Ishikawa (cell line): Measurements from ENCODE around the gene COMP.

ENCODE experiments used
- CEBPB ChIP-seq: IDR thresholded peaks from 2 replicates; pipeline ENCODE4 v1.6.1; 2012
- CREB1 ChIP-seq: IDR thresholded peaks from 2 replicates; pipeline ENCODE4 v1.6.1; 2012; ENCODE audit warnings: low read depth
- EGR1 ChIP-seq: IDR thresholded peaks from 2 replicates; pipeline ENCODE4 v1.6.1; 2012
- EP300 ChIP-seq: IDR thresholded peaks from 2 replicates; pipeline ENCODE4 v1.6.1; 2012; ENCODE audit warnings: borderline replicate concordance
- FOXM1 ChIP-seq: IDR thresholded peaks from 2 replicates; pipeline ENCODE4 v1.6.1; 2012; ENCODE audit warnings: low read depth, borderline replicate concordance
- RAD21 ChIP-seq: IDR thresholded peaks from 2 replicates; pipeline ENCODE4 v1.6.1; 2012; ENCODE audit warnings: low read depth
- REST ChIP-seq: IDR thresholded peaks from 2 replicates; pipeline ENCODE4 v1.6.1; 2012; ENCODE audit warnings: low read depth, mild to moderate bottlenecking
- TAF1 ChIP-seq: IDR thresholded peaks from 2 replicates; pipeline ENCODE4 v1.6.1; 2012; ENCODE audit warnings: low read depth, mild to moderate bottlenecking
- TCF12 ChIP-seq: IDR thresholded peaks from 2 replicates; pipeline ENCODE4 v1.6.1; 2012; ENCODE audit warnings: low read depth
- TEAD4 ChIP-seq: IDR thresholded peaks from 2 replicates; pipeline ENCODE4 v1.6.1; 2012
- USF1 ChIP-seq: IDR thresholded peaks from 2 replicates; pipeline ENCODE4 v1.6.1; 2012
- YY1 ChIP-seq: IDR thresholded peaks from 2 replicates; pipeline ENCODE4 v1.6.1; 2012; ENCODE audit warnings: low read depth
- ZBTB7A ChIP-seq: IDR thresholded peaks from 2 replicates; pipeline ENCODE4 v1.6.1; 2012; ENCODE audit warnings: low read depth
- TF ChIP-seq, protein P1 (sequence below): IDR thresholded peaks from 2 replicates; pipeline ENCODE4 v1.6.1; 2012

GRCh38 chr19:18815673-18816072 is 24.6 kb upstream of the COMP start:
- no peak for TF ChIP-seq EP300
- TF ChIP-seq ZBTB7A: no peak
- no peak for TF ChIP-seq TAF1
- TF ChIP-seq TEAD4: no peak
- TF ChIP-seq EGR1: no peak
- no peak for TF ChIP-seq REST
- TF ChIP-seq CREB1: no peak
- TF ChIP-seq YY1: no peak
- TF ChIP-seq, protein P1, sequence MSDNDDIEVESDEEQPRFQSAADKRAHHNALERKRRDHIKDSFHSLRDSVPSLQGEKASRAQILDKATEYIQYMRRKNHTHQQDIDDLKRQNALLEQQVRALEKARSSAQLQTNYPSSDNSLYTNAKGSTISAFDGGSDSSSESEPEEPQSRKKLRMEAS: no peak
- TF ChIP-seq RAD21: no peak
- TF ChIP-seq TCF12: no peak
- no peak for TF ChIP-seq FOXM1
- no peak for TF ChIP-seq CEBPB
- no peak for TF ChIP-seq USF1
